Measurements from ENCODE around the gene VANGL2.

The VANGL2 gene

GRCh38 chr1:160400646-160401486 is 502 bp downstream of the VANGL2 start:
- no peak overlapping the region for H3K27ac ChIP-seq
- H3K4me2 ChIP-seq, result no peak overlapping the region
- no peaks in the 10 kb centered on the region for H3K36me3 ChIP-seq (ENCODE audit: insufficient read depth)
- no peak for TF ChIP-seq CTCF (conservative IDR thresholded peaks at IDR 0.05; ENCODE audit: low read depth, low read length)
- no peaks in the 10 kb centered on the region for H3K27me3 ChIP-seq (ENCODE audit: insufficient read depth, low read depth)
- no peaks in the 10 kb centered on the region for H3K4me1 ChIP-seq (ENCODE audit: low read depth, poor library complexity, severe bottlenecking)
- peak overlapping the region; percentile 7; the same call in 1 of the 2 replicates for H2AFZ ChIP-seq (ENCODE audit: low read depth)
- H4K20me1 ChIP-seq (ENCODE audit: insufficient read depth), result no peaks in the 10 kb centered on the region
- H3K79me2 ChIP-seq (ENCODE audit: insufficient read depth, low read depth), result no peaks in the 10 kb centered on the region
- no peak overlapping the region for H3K9ac ChIP-seq
- H3K4me3 ChIP-seq (IDR thresholded peaks at IDR 0.05; ENCODE audit: insufficient read depth, low read depth, low read length), result peak overlapping the region; percentile 13

GRCh38 chr1:160401487-160401805 is 1.1 kb downstream of the VANGL2 start:
- Histone ChIP-seq H3K79me2 (ENCODE audit: insufficient read depth, low read depth) (no peaks in the 10 kb centered on the region), H3K4me2 (no peak overlapping the region), H3K4me1 (ENCODE audit: low read depth, poor library complexity, severe bottlenecking) (no peaks in the 10 kb centered on the region), H2AFZ (ENCODE audit: low read depth) (no peak overlapping the region), H3K4me3 (IDR thresholded peaks at IDR 0.05; ENCODE audit: insufficient read depth, low read depth, low read length) (no peak overlapping the region), H3K27ac (no peak overlapping the region), H3K9ac (no peak overlapping the region), H3K36me3 (ENCODE audit: insufficient read depth) (no peaks in the 10 kb centered on the region), H4K20me1 (ENCODE audit: insufficient read depth) (no peaks in the 10 kb centered on the region), H3K27me3 (ENCODE audit: insufficient read depth, low read depth) (no peaks in the 10 kb centered on the region)
- TF ChIP-seq CTCF (conservative IDR thresholded peaks at IDR 0.05; ENCODE audit: low read depth, low read length), result no peak

- no peaks in the 10 kb centered on the region for H3K79me2 ChIP-seq (ENCODE audit: insufficient read depth, low read depth)
Measured at GRCh38 chr1:160402001-160402795, 1.8 kb downstream of the VANGL2 start.

GRCh38 chr1:160403244-160403643 is 2.9 kb downstream of the VANGL2 start:
- no peaks in the 10 kb centered on the region for H3K27me3 ChIP-seq (ENCODE audit: insufficient read depth, low read depth)
- H3K27ac ChIP-seq, result no peak overlapping the region
- no peak overlapping the region for H3K4me3 ChIP-seq (IDR thresholded peaks at IDR 0.05; ENCODE audit: insufficient read depth, low read depth, low read length)
- H4K20me1 ChIP-seq (ENCODE audit: insufficient read depth), result no peaks in the 10 kb centered on the region
- no peak overlapping the region for H2AFZ ChIP-seq (ENCODE audit: low read depth)
- TF ChIP-seq CTCF (conservative IDR thresholded peaks at IDR 0.05; ENCODE audit: low read depth, low read length), result no peak
- H3K4me2 ChIP-seq, result no peak overlapping the region
- H3K9ac ChIP-seq, result no peak overlapping the region
- H3K4me1 ChIP-seq (ENCODE audit: low read depth, poor library complexity, severe bottlenecking), result no peaks in the 10 kb centered on the region
- H3K36me3 ChIP-seq (ENCODE audit: insufficient read depth), result no peaks in the 10 kb centered on the region
- H3K79me2 ChIP-seq (ENCODE audit: insufficient read depth, low read depth), result no peaks in the 10 kb centered on the region

More at GRCh38 chr1:160402001-160402795, 1.8 kb downstream of the VANGL2 start:
- Histone ChIP-seq H3K4me3 (IDR thresholded peaks at IDR 0.05; ENCODE audit: insufficient read depth, low read depth, low read length) (no peak overlapping the region), H3K4me2 (no peak overlapping the region), H3K9ac (no peak overlapping the region), H3K27me3 (ENCODE audit: insufficient read depth, low read depth) (no peaks in the 10 kb centered on the region), H3K36me3 (ENCODE audit: insufficient read depth) (no peaks in the 10 kb centered on the region), H3K4me1 (ENCODE audit: low read depth, poor library complexity, severe bottlenecking) (no peaks in the 10 kb centered on the region), H4K20me1 (ENCODE audit: insufficient read depth) (no peaks in the 10 kb centered on the region), H2AFZ (ENCODE audit: low read depth) (no peak overlapping the region), H3K27ac (no peak overlapping the region)
- no peak for TF ChIP-seq CTCF (conservative IDR thresholded peaks at IDR 0.05; ENCODE audit: low read depth, low read length)

Measured in KMS-11 (cell line).